CD4-positive, alpha-beta T cell treated with Interleukin-21 for 1 hour (primary cell): ENCODE results near the gene CTCF.

Source experiments
- DNase-seq: peaks from one replicate; pipeline ENCODE4 v3.0.0-alpha.2; 2020

Gene CTCF

DNA sequence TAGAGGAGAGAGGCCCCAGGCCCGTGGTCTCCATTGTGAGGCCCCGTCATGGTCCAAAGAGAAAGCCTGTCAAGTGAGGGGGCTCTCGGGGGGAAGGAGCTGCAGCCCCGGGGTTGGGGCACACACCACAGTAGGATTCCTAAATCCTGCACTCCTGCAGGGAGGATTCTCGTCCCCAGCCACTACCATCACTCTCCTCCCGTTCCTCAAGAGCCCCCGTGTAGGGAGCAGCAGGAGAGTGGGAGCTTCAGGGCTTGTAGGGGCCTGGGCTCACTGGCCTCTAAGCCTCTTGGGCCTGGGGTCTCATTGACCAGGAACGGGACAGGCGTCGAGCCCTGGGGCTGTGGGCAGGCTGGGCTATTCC is 105.1 kb downstream of the CTCF start:
- no peak for DNase-seq

- DNase-seq = peak; percentile 88
Measured at GRCh38 chr16:67667817-67668494, 105.6 kb downstream of the CTCF start.

DNA sequence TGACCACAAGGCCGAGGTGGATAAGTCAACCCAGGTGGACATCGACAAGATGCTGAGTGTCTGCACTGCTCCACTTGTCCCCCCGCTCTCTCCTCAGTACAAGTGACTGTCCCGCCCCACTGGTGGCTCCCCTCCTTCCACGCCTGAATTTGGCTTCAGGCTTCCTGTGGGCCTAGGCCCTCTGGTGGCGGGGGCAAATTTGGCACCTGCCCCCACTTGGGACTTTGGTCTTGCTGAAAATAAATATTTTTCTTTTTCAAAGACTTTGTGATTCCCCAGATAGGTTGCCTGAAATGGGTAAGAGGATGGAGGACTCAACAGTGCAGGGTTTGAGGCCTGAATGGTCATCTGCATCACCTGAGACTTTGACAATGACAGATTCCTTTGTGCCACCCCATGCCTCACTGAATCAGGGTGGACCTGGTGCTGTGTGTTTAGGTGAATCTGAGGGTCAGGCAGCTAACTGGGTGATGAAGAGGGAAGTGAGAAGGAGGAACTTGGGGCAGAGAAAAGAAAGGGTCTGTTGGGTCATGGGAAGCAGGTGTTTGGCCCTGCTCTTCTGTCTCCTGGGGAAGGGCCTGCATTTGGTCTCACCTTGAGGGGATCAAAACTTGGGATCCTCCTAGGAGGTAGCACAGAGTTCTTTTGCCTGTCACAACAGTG is 106.3 kb downstream of the CTCF start:
- peak; percentile 32 for DNase-seq

DNA sequence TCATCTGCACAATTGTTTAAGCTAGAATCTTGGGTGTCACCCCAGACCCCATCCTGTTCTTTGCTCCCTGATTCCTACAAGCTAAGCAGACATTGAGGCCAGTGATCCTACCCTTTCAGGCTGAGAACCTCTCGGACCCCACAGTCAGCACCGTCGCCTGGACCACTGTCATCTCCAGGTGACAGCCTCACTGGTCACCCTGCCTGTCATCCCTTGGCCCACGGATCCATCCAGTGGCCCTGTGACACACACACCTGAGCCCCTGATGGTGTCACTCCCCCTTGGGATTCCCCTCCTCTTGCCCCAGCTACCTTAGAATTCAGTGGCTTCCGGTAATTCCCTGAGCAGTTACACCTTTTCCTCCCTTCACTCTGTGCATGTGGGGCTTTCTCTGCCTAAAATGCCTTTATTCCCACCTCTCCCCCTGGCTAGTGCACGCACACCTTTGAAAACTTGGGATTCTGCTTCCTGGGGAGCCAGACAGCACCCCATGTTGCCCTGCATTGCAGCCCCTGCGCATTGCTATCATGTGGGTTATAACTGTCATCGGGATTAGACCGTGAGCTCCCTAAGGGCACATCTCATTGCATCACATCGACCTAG is 107.3 kb downstream of the CTCF start:
- no peak for DNase-seq

DNA sequence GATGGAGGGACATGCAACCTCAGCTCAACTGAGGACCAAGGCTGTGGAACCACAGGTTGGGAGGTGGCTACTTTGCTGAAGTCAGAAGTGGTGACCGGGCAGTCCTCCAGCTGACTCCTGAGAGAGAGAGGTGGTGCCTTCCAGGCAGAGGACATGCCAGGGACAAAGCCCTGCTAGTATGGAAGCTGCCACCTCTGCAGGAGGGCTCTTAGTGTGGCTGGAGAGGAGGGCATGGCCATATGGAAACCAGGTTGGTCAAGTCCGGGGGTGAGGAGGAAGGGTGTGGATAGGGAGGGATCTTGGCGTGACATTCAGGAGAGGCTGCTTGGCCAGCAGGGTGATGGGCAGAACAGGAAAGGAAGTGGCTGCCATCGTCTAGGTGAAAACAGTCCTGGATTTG is 110.0 kb downstream of the CTCF start:
- no peak for DNase-seq

- DNase-seq = peak; percentile 61
Measured at GRCh38 chr16:67672739-67673662, 110.7 kb downstream of the CTCF start.

DNA sequence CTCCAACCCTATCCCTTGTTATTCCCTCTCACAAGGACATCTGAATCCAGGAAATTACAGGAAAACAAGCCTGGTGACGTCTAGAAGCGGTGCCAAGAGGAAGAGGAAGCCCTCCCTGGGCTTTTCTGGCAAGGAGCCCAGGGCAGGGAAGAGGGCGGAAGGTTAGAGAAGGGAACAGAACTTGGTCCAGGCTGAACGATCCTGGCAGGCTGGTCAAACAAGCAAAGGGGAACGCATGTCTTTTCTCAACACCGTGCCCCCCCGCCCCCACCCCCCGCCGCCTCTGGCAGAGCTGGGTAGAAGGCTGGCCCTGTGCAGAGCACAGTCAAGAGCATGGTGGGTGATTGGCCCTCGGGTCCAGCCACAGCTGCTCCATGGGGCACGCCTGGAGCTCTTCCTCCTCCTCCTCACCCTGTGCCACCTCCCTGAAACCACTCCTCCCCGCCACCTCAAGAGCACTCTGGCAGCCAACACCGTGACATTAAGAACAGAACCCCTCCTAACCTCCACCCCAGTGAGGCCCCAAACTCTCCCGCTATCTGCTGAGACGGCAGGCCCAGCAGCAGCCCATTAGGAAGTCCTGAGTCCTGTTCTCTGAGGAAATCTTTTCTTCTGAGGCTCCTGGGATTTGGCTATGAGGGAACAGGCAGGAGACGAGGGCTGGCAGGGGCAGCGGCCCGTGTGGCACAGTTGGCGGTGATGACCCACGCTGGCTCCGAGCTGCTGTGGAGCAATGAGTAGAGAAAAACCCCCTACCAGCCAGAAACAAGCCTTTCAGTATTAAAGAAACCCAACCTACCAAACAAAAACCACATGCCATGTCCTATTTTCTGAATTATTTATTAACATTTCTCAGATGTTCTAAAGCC is 111.6 kb downstream of the CTCF start:
- no peak for DNase-seq

- no peak for DNase-seq
Measured at GRCh38 chr16:67674851-67675578, 112.7 kb downstream of the CTCF start.

DNA sequence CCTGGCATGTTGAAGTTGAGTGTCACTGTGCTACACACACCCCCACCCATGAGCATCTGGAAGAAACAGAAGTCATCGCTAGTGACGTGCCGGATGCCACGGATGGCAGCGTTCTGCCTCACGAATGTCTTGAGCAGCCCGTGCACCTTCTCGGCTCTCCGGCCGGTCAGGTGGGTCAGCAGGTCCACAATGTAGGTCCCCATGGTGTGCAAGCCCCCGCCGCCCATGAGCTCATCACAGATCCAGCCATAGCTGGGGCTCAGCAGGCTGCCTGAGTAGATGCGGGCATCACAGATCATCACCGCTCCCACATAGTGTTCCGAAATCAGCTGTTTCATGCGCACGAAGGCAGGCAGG is 113.2 kb downstream of the CTCF start:
- DNase-seq = no peak

GRCh38 chr16:67675999-67676398 is 113.7 kb downstream of the CTCF start:
- no peak for DNase-seq

GRCh38 chr16:67676516-67676915 is 114.2 kb downstream of the CTCF start:
- DNase-seq = no peak

DNA sequence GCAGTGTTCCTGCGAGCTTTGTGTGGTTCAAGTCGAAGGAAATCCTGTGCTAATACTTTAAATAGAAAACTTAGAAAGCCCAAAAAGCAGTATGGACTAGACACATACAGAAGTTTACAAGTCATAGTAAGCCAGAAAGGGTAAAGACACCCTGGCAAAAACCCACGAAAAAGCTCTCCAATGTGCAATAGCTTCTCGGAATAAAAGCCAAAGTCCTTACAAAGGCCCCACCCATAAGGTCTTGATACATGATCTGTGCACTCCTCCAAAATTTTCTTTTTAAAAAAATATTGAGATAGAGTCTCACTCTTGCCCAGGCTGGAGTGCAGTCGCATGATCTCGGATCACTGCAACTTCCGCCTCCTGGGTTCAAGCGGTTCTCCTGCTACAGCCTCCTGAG is 114.6 kb downstream of the CTCF start:
- no peak for DNase-seq

GRCh38 chr16:67677712-67678111 is 115.4 kb downstream of the CTCF start:
- no peak for DNase-seq

GRCh38 chr16:67678354-67679023 is 116.2 kb downstream of the CTCF start:
- no peak for DNase-seq

DNA sequence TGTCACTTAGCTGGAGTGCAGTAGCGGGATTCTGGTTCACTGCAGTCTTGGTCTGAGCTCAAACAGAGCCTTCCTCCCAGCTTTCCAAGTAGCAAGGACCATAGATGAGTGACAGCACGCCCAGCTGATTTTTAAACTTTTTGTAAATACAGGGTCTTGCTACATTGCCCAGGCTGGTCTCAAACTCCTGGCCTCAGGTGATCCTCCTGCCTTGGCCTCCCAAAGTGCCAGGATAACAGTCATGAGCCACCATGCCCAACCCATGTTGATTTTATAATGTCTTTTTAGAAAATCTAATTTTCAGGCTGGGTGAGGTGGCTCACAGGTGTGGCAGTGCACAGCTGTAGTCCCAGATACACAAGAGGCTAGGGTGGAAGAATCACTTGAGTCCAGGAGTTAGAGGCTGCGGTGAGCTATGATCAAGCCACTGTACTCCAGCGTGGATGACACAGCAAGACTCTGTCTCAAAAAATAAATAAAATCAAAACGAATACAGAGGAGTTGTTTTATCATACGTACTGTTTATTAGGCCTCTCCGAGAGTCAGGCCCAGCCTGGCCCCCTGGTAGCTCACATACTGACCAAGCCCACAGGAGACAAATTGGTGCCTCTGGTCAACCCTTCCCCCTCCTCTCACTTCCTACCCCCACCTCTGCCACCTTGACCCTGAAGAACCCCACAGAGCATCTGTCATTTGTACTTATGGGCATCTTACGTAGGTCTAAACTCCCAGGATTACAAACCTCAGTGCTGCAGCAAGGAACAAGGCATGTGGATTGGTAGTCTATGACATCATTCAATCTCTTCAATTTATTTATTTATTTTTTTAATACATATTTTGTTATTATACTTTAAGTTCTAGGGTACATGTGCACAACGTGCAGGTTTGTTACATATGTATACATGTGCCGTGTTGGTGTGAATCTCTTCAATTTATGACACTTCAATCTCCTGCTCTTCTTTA is 117.9 kb downstream of the CTCF start:
- no peak for DNase-seq

DNA sequence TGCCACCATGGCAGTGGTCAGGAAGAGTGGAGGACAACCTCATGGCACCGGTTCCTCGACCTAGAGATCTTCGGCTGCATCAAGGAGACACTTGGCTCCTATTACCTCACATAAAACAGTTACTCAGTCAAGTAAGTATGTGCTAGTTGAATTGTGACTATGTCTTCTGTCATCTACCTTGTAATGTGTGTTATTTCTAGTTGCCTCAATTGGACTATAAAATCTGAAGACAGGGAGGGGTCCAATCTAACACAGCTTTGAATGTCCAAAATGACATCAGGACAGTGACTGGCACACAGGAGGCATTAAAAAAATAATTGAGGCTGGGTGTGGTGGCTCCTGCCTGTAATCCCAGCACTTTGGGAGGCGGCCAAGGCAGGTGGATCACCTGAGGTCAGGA is 121.4 kb downstream of the CTCF start:
- DNase-seq = no peak

GRCh38 chr16:67685388-67686112 is 123.2 kb downstream of the CTCF start:
- no peak for DNase-seq
